Natural killer cell (primary cell): ENCODE results near the gene NECTIN1. TPM values are rescaled to one million over a fixed set of nuclear protein-coding genes. Genes with fewer than 3 reads are reported as not detected.

Experiments used
- ATAC-seq, 3 donors: fragments of 150-1000 bp in 2 of 3; fragments of 200-7000 bp in 1 of 3; cut with Tn5 transposase; 1 replicate in 1 of 3; 2 replicates in 2 of 3; pipeline ENCODE4 v1.10.0; 2021; ENCODE audit warnings: mild to moderate bottlenecking in 2 of 3, moderate library complexity in 2 of 3
- DNase-seq, 2 donors: peaks; one replicate each; pipeline versions ENCODE4 v3.0.0 to v3.0.0-alpha.2; 2013 to 2021; ENCODE audit warnings: mixed read lengths in 1 of 2
- H3K27ac ChIP-seq: one replicate; pipeline ENCODE4 v1.5.1; 2013; ENCODE audit warnings: mild to moderate bottlenecking, low read length
- H3K27me3 ChIP-seq: one replicate; pipeline ENCODE4 v1.6.1; 2013; ENCODE audit warnings: low read length; ENCODE audit not compliant: control insufficient read depth, insufficient read depth
- H3K36me3 ChIP-seq: one replicate; pipeline ENCODE4 v1.6.1; 2013; ENCODE audit warnings: low read length; ENCODE audit not compliant: control insufficient read depth, insufficient read depth
- H3K4me1 ChIP-seq: one replicate; pipeline ENCODE4 v1.6.1; 2013; ENCODE audit warnings: low read length; ENCODE audit not compliant: control insufficient read depth, insufficient read depth
- H3K4me3 ChIP-seq: one replicate; pipeline ENCODE4 v1.5.1; 2013; ENCODE audit warnings: low read length
- H3K9me3 ChIP-seq: one replicate; pipeline ENCODE4 v1.6.1; 2013; ENCODE audit warnings: low read length; ENCODE audit not compliant: control insufficient read depth, insufficient read depth
- H3K27ac Mint-ChIP-seq, 2 donors: one replicate each; pipeline ENCODE4 v1.8.0; 2022; ENCODE audit warnings: mild to moderate bottlenecking in 2 of 2, mixed read lengths in 2 of 2, moderate library complexity in 1 of 2
- H3K27me3 Mint-ChIP-seq, 2 donors: one replicate each; pipeline ENCODE4 v1.8.0; 2022; ENCODE audit warnings: low read depth in 2 of 2, mixed read lengths in 2 of 2
- H3K36me3 Mint-ChIP-seq: one replicate; pipeline ENCODE4 v1.8.0; 2022; ENCODE audit warnings: mixed read lengths
- H3K4me1 Mint-ChIP-seq, 2 donors: one replicate each; pipeline ENCODE4 v1.8.0; 2022; ENCODE audit warnings: mixed read lengths in 2 of 2
- H3K4me3 Mint-ChIP-seq: one replicate; pipeline ENCODE4 v1.8.0; 2022; ENCODE audit warnings: mild to moderate bottlenecking, moderate library complexity, mixed read lengths
- H3K9me3 Mint-ChIP-seq, 2 donors: one replicate each; pipeline ENCODE4 v1.8.0; 2022; ENCODE audit warnings: mixed read lengths in 2 of 2
- CTCF ChIP-seq: fragments of 200-600 bp; IDR thresholded peaks from one replicate; pipeline ENCODE4 v1.8.0; 2022; ENCODE audit warnings: antibody characterized with exemption
- WGBS: methylation state at CpG from one replicate; pipeline ENCODE4 v1.1.7; 2013; ENCODE audit warnings: missing lambda C conversion rate; ENCODE audit not compliant: insufficient coverage; 5-methylcytosine and 5-hydroxymethylcytosine counted together
- intact Hi-C: fragments of 100-400 bp; cut with micrococcal nuclease; formaldehyde crosslinking; loops from one replicate; pipeline ENCODE4 v1.14.2; 2022
- total RNA-seq, 4 donors: library from RNA; stranded (reverse); fragments of 120-200 nt in 1 of 4; gene quantifications; one replicate each; pipeline versions ENCODE4 v1.2.3 to v1.2.4, GENCODE V29; 2013 to 2022

Gene NECTIN1
- total RNA-seq, 3 donors from 2014 or later (not counting 1 experiment from before 2014, with no cell fraction given), result 5.8 to 18.8 (median 7.8) TPM

GRCh38 chr11:119623682-119624081, 105.3 kb downstream of the NECTIN1 start:
- ATAC-seq (no peak), DNase-seq (no peak)
- Mint-ChIP-seq H3K4me3 (no peak overlapping the region), H3K27me3 (peaks cover 13 to 19% of the 10 kb centered on the region in 2 donors), H3K9me3 (no peaks in the 10 kb centered on the region), H3K36me3 (no peaks in the 10 kb centered on the region), H3K4me1 (no peaks in the 10 kb centered on the region), H3K27ac (no peak overlapping the region)
- 67% methylated on average over 4 of the region's 5 CpGs for WGBS
- H3K27ac ChIP-seq, result no peak overlapping the region
- no peak for TF ChIP-seq CTCF
- intact Hi-C loops, result no loop called here
- no peaks in the 10 kb centered on the region for H3K36me3 ChIP-seq
- H3K4me1 ChIP-seq, result no peaks in the 10 kb centered on the region
- H3K27me3 ChIP-seq, result no peaks in the 10 kb centered on the region
- no peaks in the 10 kb centered on the region for H3K9me3 ChIP-seq
- no peak overlapping the region for H3K4me3 ChIP-seq

GRCh38 chr11:119622454-119623143, 106.4 kb downstream of the NECTIN1 start:
- peaks cover 18 to 22% of the 10 kb centered on the region in 2 donors for H3K27me3 Mint-ChIP-seq
- no peak overlapping the region for H3K4me3 Mint-ChIP-seq
- WGBS, result 91% methylated on average over 17 of the region's 17 CpGs
- no peaks in the 10 kb centered on the region for H3K4me1 ChIP-seq
- H3K9me3 Mint-ChIP-seq, result no peaks in the 10 kb centered on the region
- intact Hi-C loops, result no loop called here
- no peaks in the 10 kb centered on the region for H3K36me3 Mint-ChIP-seq
- no peaks in the 10 kb centered on the region for H3K9me3 ChIP-seq
- peaks cover 0 to 6% of the 10 kb centered on the region in 2 donors for H3K4me1 Mint-ChIP-seq
- no peaks in the 10 kb centered on the region for H3K27me3 ChIP-seq
- no peak overlapping the region for H3K27ac ChIP-seq
- DNase-seq (no peak), ATAC-seq (no peak)
- H3K36me3 ChIP-seq, result no peaks in the 10 kb centered on the region
- TF ChIP-seq CTCF, result no peak
- H3K27ac Mint-ChIP-seq, result no peak overlapping the region
- no peak overlapping the region for H3K4me3 ChIP-seq

- Mint-ChIP-seq H3K27ac (no peak overlapping the region), H3K4me3 (no peak overlapping the region), H3K27me3 (peaks cover 18 to 23% of the 10 kb centered on the region in 2 donors), H3K4me1 (peaks cover 0 to 6% of the 10 kb centered on the region in 2 donors), H3K9me3 (no peaks in the 10 kb centered on the region), H3K36me3 (no peaks in the 10 kb centered on the region)
- no peaks in the 10 kb centered on the region for H3K27me3 ChIP-seq
- DNase-seq, result no peak
- intact Hi-C loops, result no loop called here
- WGBS, result 68% methylated on average over 3 of the region's 3 CpGs
- H3K27ac ChIP-seq, result no peak overlapping the region
- H3K4me1 ChIP-seq, result no peaks in the 10 kb centered on the region
- ATAC-seq, result no peak
- TF ChIP-seq CTCF, result no peak
- no peak overlapping the region for H3K4me3 ChIP-seq
- H3K9me3 ChIP-seq, result no peaks in the 10 kb centered on the region
- H3K36me3 ChIP-seq, result no peaks in the 10 kb centered on the region
Measured at GRCh38 chr11:119619665-119620064, 109.3 kb downstream of the NECTIN1 start.
